RPMI7951 (cell line): Measurements from ENCODE around the gene GAGE13. TPM values are rescaled to one million over a fixed set of nuclear protein-coding genes. Genes with fewer than 3 reads are reported as not detected.
"Not testable (repeated sequence)": the region's sequence is repeated elsewhere in the genome, so short reads cannot be mapped to it uniquely, and the experiment has no call there.

ENCODE experiments used
- DNase-seq: peaks from one replicate; pipeline ENCODE4 v3.0.0-alpha.2; 2012; ENCODE audit warnings: low read depth
- total RNA-seq: library from RNA; depleted of rRNA; stranded (reverse); fragments of >200 nt; shearing (Covaris generic); gene quantifications from 2 replicates; pipeline ENCODE4 v1.2.3, GENCODE V29; 2014; rRNA removed

The GAGE13 gene
- total RNA-seq, 1 experiment from 2014 or later = 1.8 TPM

- DNase-seq = not testable (repeated sequence)
Observed at GRCh38 chrX:49330421-49330820, 961 bp upstream of the GAGE13 start.

- DNase-seq = not testable (repeated sequence)
Observed at GRCh38 chrX:49331841-49332240, 459 bp downstream of the GAGE13 start.

GRCh38 chrX:49341449-49341848 is 10.1 kb downstream of the GAGE13 start:
- not testable (repeated sequence) for DNase-seq

GRCh38 chrX:49344496-49345175 is 13.3 kb downstream of the GAGE13 start:
- DNase-seq = not testable (repeated sequence)

GRCh38 chrX:49345402-49345801 is 14.0 kb downstream of the GAGE13 start:
- DNase-seq = not testable (repeated sequence)

- DNase-seq = not testable (repeated sequence)
Observed at GRCh38 chrX:49346150-49346549, 14.8 kb downstream of the GAGE13 start.

Other genes starting within 250 kb of the GAGE13 start
- 39.6 and 47.1 TPM in 2 replicates for gene GPKOW, start 207.8 kb upstream of the GAGE13 start, total RNA-seq
- gene MAGIX, start 168.8 kb upstream of the GAGE13 start, total RNA-seq = 1.9 and 2.4 TPM in 2 replicates
- 333 and 417 TPM in 2 replicates for gene PLP2, start 159.7 kb upstream of the GAGE13 start, total RNA-seq
- gene PRICKLE3, start 145.2 kb upstream of the GAGE13 start, total RNA-seq = 7.2 and 8.7 TPM in 2 replicates
- gene SYP, start 131.4 kb upstream of the GAGE13 start, total RNA-seq = 0.36 and 0.59 TPM in 2 replicates
- gene CACNA1F, start 98.2 kb upstream of the GAGE13 start, total RNA-seq = not detected in 2 replicates
- 22.7 and 29.4 TPM in 2 replicates for gene CCDC22, start 96.1 kb upstream of the GAGE13 start, total RNA-seq
- not detected in 2 replicates for gene FOXP3, start 66.9 kb upstream of the GAGE13 start, total RNA-seq
- 2.3 and 2.9 TPM in 2 replicates for gene PPP1R3F, start 61.8 kb upstream of the GAGE13 start, total RNA-seq
- gene GAGE10, start 27.9 kb upstream of the GAGE13 start, total RNA-seq = not detected in 2 replicates
- not detected in 2 replicates for gene GAGE12J, start 9.5 kb upstream of the GAGE13 start, total RNA-seq
- not detected in 2 replicates for gene GAGE12C, start 200.6 kb downstream of the GAGE13 start, total RNA-seq
- not detected in 2 replicates for gene GAGE12D, start 210.2 kb downstream of the GAGE13 start, total RNA-seq
- not detected in 2 replicates for gene GAGE12E, start 219.7 kb downstream of the GAGE13 start, total RNA-seq
- not detected in 2 replicates for gene GAGE12F, start 229.3 kb downstream of the GAGE13 start, total RNA-seq
- gene GAGE12G, start 238.8 kb downstream of the GAGE13 start, total RNA-seq = not detected in 2 replicates
- not detected in 2 replicates for gene GAGE12H, start 248.4 kb downstream of the GAGE13 start, total RNA-seq